ENCODE results near the gene NRSN2. TPM values are rescaled to one million over a fixed set of nuclear protein-coding genes. Genes with fewer than 3 reads are reported as not detected.
A peak's percentile ranks its signal among the peaks of the same experiment; 100 is the strongest.

Gene NRSN2
- total RNA-seq, 2 donors from 2014 or later = 25.1 to 56.9 TPM

- H3K4me1 ChIP-seq (ENCODE audit: control insufficient read depth in 1 of 2, low read depth in 2 of 2) = peaks cover 20 to 23% of the 10 kb centered on the region in 2 donors
- no peaks in the 10 kb centered on the region for H3K9me3 ChIP-seq
- H3K27me3 ChIP-seq (replicated peaks; ENCODE audit: insufficient read depth) = no peaks in the 10 kb centered on the region
- H3K27ac ChIP-seq = no peak overlapping the region
- TF ChIP-seq, protein P1, sequence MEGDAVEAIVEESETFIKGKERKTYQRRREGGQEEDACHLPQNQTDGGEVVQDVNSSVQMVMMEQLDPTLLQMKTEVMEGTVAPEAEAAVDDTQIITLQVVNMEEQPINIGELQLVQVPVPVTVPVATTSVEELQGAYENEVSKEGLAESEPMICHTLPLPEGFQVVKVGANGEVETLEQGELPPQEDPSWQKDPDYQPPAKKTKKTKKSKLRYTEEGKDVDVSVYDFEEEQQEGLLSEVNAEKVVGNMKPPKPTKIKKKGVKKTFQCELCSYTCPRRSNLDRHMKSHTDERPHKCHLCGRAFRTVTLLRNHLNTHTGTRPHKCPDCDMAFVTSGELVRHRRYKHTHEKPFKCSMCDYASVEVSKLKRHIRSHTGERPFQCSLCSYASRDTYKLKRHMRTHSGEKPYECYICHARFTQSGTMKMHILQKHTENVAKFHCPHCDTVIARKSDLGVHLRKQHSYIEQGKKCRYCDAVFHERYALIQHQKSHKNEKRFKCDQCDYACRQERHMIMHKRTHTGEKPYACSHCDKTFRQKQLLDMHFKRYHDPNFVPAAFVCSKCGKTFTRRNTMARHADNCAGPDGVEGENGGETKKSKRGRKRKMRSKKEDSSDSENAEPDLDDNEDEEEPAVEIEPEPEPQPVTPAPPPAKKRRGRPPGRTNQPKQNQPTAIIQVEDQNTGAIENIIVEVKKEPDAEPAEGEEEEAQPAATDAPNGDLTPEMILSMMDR (IDR thresholded peaks at IDR 0.05) = no peak
- H3K36me3 ChIP-seq = no peaks in the 10 kb centered on the region
- H3K4me3 ChIP-seq = no peak overlapping the region
- DNase-seq (ENCODE audit: low spot score) (no peak), ATAC-seq (ENCODE audit: insufficient number of reproducible peaks, low FRiP score, low read depth) (no peak)
Measured at GRCh38 chr20:301886-302848, 44.7 kb upstream of the NRSN2 start.

- DNase-seq (ENCODE audit: low spot score) (no peak), ATAC-seq (ENCODE audit: insufficient number of reproducible peaks, low FRiP score, low read depth) (no peak)
- Histone ChIP-seq H3K27me3 (replicated peaks; ENCODE audit: insufficient read depth) (no peaks in the 10 kb centered on the region), H3K9me3 (no peaks in the 10 kb centered on the region), H3K4me3 (no peak overlapping the region), H3K36me3 (no peaks in the 10 kb centered on the region), H3K27ac (no peak overlapping the region), H3K4me1 (ENCODE audit: control insufficient read depth in 1 of 2, low read depth in 2 of 2) (peaks cover 4 to 21% of the 10 kb centered on the region in 2 donors)
- TF ChIP-seq, protein P1 (IDR thresholded peaks at IDR 0.05) = no peak
Measured at GRCh38 chr20:305745-306144, 41.2 kb upstream of the NRSN2 start.

GRCh38 chr20:308427-309038 is 38.4 kb upstream of the NRSN2 start:
- no peaks in the 10 kb centered on the region for H3K36me3 ChIP-seq
- ATAC-seq (ENCODE audit: insufficient number of reproducible peaks, low FRiP score, low read depth) (no peak), DNase-seq (ENCODE audit: low spot score) (no peak)
- no peaks in the 10 kb centered on the region for H3K27me3 ChIP-seq (replicated peaks; ENCODE audit: insufficient read depth)
- TF ChIP-seq, protein P1 (IDR thresholded peaks at IDR 0.05) = no peak
- H3K4me3 ChIP-seq = no peak overlapping the region
- H3K27ac ChIP-seq = peak overlapping the region; percentile 85 to 88
- H3K9me3 ChIP-seq = no peaks in the 10 kb centered on the region
- H3K4me1 ChIP-seq (ENCODE audit: control insufficient read depth in 1 of 2, low read depth in 2 of 2) = peaks cover 6 to 17% of the 10 kb centered on the region in 2 donors

DNA sequence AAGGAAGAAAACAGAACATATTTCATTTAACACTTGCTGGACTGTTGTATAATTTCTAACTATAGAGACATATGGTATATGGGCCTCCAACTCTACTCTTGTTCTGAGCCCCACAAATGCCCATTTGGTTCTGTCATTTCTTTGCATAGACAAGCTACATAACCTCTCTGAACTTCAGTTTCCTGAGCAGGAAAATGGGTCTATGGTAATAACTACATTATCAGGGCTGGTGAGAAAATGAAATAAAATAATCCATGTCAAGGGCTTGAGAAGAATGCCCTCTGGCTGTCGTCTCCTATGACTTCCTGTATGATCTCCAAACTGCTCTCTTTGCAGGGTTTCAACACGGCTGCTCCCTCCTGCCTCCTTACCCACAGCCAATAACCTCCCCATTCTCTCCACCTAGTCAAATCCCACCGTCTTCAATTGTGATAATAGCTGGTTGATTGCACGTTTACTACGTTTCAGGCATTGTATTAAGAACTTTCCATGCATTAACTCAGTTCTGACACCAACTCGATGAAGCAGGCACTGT is 37.5 kb upstream of the NRSN2 start:
- no peak for DNase-seq (ENCODE audit: low spot score)
- peaks cover 6 to 17% of the 10 kb centered on the region in 2 donors for H3K4me1 ChIP-seq (ENCODE audit: control insufficient read depth in 1 of 2, low read depth in 2 of 2)
- H3K27me3 ChIP-seq (replicated peaks; ENCODE audit: insufficient read depth) = no peaks in the 10 kb centered on the region
- H3K27ac ChIP-seq = peak overlapping the region; percentile 85 to 88
- peak; percentile 4 for ATAC-seq (ENCODE audit: insufficient number of reproducible peaks, low FRiP score, low read depth)
- no peaks in the 10 kb centered on the region for H3K36me3 ChIP-seq
- no peaks in the 10 kb centered on the region for H3K9me3 ChIP-seq
- H3K4me3 ChIP-seq = peak overlapping the region; percentile 75
- TF ChIP-seq, protein P1 (IDR thresholded peaks at IDR 0.05) = no peak
